AG04449 (cell line): ENCODE data around the gene ZNF136.

Experiments used
- CTCF ChIA-PET: fragments of 350-600 bp; formaldehyde crosslinking; extraction: SDS; loops from one replicate; lab custom pipeline; 2021; ENCODE audit warnings: antibody characterized with exemption; lab: Yijun Ruan, JAX
- POLR2A ChIA-PET: fragments of 400-600, 350-600 bp; formaldehyde crosslinking; extraction: SDS; loops from one replicate; lab custom pipeline; 2020; ENCODE audit warnings: antibody characterized with exemption, inconsistent platforms; lab: Yijun Ruan, JAX
- DNase-seq: peaks from one replicate; pipeline ENCODE4 v3.0.0-alpha.2; 2010; ENCODE audit warnings: low read depth, low spot score
- H3K4me3 ChIP-seq: 2 replicates; pipeline ENCODE4 v1.5.1; 2011; ENCODE audit warnings: low read depth, mild to moderate bottlenecking, control low read depth, low read length
- TF ChIP-seq, protein P1 (sequence below): IDR thresholded peaks from one replicate; pipeline ENCODE4 v1.5.1; 2011; ENCODE audit warnings: mild to moderate bottlenecking, moderate library complexity, low read length, control low read depth, inconsistent platforms; ENCODE audit not compliant: insufficient read depth; ENCODE audit errors: missing control alignments

Gene ZNF136

DNA sequence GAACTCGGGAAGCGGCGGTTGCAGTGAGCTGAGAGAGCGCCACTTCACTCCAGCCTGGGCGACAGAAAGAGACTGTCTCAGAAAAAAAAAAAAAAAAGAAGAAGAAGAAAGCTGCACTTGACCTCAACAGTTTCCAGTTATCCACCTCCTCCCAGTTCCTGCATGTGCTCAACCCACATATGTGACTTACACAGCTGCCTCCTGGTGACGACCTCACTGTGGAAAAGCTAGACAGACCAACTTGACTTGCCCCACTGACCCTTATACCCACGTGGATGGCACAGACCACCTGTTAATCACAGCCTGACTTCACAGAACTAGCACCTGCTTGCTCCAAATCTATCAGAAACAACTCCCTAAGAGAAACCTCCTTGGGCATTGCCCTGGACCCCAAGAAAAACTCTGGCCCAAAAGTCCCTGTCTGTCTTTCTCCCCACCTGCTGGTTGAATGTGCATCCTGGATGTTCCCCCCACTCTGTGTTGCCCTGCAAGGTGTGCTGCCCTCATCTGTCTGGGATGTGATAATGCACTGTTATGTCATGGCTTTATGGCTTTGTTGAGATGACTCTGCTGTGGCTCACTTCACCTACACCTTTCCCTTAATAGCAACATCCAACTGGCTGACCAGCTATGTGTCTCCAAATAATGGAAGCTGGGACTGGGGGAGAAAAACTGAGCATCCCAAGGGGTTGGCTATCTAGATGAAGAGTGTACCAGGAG, 25.5 kb upstream of the ZNF136 start:
- CTCF ChIA-PET, result interaction anchor here (1.0 to 5.0 kb wide), 3 partner anchors 38 to 78 kb away, joined by 3 to 45 read pairs (median 5); no protein-coding TSS in a partner anchor
- TF ChIP-seq, protein P1, sequence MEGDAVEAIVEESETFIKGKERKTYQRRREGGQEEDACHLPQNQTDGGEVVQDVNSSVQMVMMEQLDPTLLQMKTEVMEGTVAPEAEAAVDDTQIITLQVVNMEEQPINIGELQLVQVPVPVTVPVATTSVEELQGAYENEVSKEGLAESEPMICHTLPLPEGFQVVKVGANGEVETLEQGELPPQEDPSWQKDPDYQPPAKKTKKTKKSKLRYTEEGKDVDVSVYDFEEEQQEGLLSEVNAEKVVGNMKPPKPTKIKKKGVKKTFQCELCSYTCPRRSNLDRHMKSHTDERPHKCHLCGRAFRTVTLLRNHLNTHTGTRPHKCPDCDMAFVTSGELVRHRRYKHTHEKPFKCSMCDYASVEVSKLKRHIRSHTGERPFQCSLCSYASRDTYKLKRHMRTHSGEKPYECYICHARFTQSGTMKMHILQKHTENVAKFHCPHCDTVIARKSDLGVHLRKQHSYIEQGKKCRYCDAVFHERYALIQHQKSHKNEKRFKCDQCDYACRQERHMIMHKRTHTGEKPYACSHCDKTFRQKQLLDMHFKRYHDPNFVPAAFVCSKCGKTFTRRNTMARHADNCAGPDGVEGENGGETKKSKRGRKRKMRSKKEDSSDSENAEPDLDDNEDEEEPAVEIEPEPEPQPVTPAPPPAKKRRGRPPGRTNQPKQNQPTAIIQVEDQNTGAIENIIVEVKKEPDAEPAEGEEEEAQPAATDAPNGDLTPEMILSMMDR, result no peak
- POLR2A ChIA-PET, result no interaction called here
- no peak for DNase-seq
- no peak overlapping the region for H3K4me3 ChIP-seq

DNA sequence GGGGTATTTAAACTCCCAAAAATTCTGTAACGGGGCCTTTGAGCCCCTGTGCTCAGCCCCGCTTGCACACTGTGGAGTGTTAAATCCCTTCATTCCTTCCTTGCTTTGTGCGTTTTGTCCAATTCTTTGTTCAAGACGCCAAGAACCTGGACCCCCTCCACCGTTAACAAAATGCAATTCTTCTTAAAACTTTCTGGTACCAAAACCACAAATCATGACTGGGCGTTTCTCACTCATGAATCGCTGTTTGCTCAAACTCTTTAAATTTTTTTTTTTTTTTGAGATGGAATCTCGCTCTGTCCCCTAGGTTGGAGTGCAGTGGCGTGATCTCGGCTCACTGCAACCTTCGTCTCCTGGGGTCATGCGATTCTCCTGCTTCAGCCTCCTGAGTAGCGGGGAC, 23.6 kb upstream of the ZNF136 start:
- TF ChIP-seq, protein P1, result no peak
- ChIA-PET POLR2A (no interaction called here), CTCF (interaction anchor here (1.0 to 5.0 kb wide), 6 partner anchors 10 to 218 kb away, joined by 4 to 54 read pairs (median 24); no protein-coding TSS in a partner anchor)
- DNase-seq, result no peak
- H3K4me3 ChIP-seq, result peak overlapping the region; percentile 86

DNA sequence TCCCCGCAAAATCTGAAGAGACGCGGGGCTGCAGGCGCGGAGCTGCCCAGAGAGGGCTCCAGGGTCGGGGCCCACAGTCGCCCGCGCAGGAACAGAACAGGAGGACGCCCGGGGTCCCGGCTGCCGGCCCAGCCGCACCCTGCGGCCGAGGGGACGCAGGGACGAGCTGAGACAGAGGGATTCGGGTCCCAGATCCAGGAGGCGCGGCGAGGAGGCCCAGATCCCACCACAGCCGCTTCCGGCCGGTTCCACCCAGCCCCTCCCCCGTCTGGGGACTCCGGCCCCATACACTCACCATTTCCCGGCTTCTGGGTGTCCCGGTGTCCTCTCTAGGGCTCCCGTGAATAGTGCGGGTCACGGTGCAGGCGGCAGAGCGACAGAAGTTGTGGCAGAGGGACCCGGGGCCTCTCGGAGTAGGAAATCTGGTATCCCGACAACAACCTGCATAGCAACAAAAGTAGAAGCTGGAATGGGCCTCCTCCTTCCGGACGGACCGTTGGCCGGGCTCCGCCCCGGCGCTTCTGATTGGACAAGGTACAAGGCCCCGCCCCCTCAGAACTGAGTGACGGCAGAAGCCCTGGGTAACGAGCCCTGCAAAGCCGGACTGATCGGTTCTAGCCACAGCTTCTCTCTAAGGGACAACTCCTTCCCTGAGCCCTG, 22.9 kb upstream of the ZNF136 start, which contains the start of gene ZNF20:
TSS of gene ZNF20 (minus strand) at position 466 of the 660 bp plus-strand sequence. CDS start at position 298, 168 bp downstream.
- CTCF ChIA-PET, result interaction anchor here (0.8 to 5.0 kb wide), 30 partner anchors 8 to 491 kb away, joined by 3 to 54 read pairs (median 6); partner anchors contain the start of genes ZNF136, ZNF433, ZNF442 and ZNF625

DNA sequence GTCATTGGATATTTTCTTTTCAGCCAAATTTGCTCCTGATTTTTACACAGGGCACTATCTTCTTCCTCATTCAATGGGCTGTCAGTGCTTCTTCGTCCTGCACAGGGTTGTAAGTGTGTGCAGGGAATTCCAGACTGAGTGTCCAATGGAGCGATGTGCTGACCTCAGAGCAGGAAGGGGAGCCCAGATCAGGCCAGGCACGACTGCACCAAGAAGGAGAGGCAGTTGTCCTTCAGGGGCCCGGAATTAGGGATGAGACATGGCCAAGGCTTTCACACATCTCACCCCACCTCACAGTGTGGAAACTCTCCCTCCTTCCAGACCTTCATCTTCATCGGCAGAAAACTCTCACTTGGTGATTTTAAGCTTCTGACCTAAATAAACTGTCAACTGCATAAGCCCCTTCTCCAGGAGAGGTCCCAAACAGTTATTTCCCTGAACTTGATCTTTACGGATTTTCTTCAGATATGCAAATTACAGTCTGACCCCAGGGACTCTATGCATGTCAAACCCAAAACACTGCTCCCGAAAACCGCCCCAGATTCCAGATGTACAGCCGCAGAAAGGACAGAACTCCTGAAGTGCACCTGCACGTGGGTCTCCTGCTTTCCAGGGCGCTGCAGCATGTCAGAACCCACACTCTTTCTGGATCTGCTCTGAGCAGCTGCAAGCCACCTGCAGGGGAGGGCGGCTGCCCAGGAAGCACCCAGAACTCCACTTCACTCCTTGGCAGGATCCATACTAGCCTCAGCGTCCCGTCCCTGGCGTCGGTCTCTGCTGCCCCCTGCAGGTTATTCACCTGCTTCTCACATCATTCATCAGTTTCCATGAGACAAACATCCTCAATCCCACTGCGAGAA, 22.1 kb upstream of the ZNF136 start:
- peak overlapping the region; percentile 86 for H3K4me3 ChIP-seq
- peak; percentile 23 for DNase-seq
- CTCF ChIA-PET, result interaction anchor here (0.6 to 5.0 kb wide), 43 partner anchors 9 to 491 kb away, joined by 3 to 54 read pairs (median 5); partner anchors contain the start of genes ZNF136, ZNF433, ZNF440 and ZNF442
- TF ChIP-seq, protein P1, result peak; percentile 83
- POLR2A ChIA-PET, result interaction anchor here (0.5 to 1.1 kb wide), 7 partner anchors 10 to 343 kb away, joined by 3 to 10 read pairs (median 5); partner anchors contain the start of genes ZNF136, ZNF433 and ZNF625

More for the DNA sequence above, 22.9 kb upstream of the ZNF136 start, which contains the start of gene ZNF20:
- DNase-seq, result peak; percentile 44
- POLR2A ChIA-PET, result interaction anchor here (0.5 to 1.1 kb wide), 7 partner anchors 11 to 342 kb away, joined by 3 to 10 read pairs (median 5); partner anchors contain the start of genes ZNF136, ZNF433 and ZNF625
- TF ChIP-seq, protein P1, result no peak
- peak within 1 kb of the TSS; percentile 86 for H3K4me3 ChIP-seq

DNA sequence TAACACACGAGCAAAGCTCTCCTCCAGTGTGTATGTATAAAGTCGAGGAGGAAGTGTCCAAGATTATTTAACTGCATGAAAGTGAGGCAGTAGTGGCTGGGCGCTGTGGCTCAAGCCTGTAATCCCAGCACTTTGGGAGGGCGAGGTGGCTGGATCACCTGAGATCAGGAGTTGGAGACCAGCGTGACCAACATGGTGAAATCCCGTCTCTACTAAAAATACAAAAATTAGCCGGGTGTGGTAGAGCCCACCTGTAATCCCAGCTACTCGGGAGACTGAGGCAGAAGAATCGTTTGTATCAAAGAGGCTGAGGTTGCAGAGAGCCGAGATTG, 21.5 kb upstream of the ZNF136 start:
- H3K4me3 ChIP-seq, result no peak overlapping the region
- ChIA-PET CTCF (interaction anchor here (0.6 to 5.0 kb wide), 33 partner anchors 8 to 492 kb away, joined by 3 to 54 read pairs (median 6); partner anchors contain the start of genes ZNF136, ZNF433, ZNF440 and ZNF442), POLR2A (no interaction called here)
- DNase-seq, result no peak
- TF ChIP-seq, protein P1, result no peak
